Smooth muscle cell (in vitro differentiated cells): ENCODE measurements around the gene ZNF646. TPM values are rescaled to one million over a fixed set of nuclear protein-coding genes. Genes with fewer than 3 reads are reported as not detected.
"Not testable (repeated sequence)": the region's sequence is repeated elsewhere in the genome, so short reads cannot be mapped to it uniquely, and the experiment has no call there.

Source experiments
- DNase-seq: peaks from one replicate; lab custom pipeline; 2025; ENCODE audit not compliant: unreplicated experiment; lab: John Stamatoyannopoulos, UW
- H2AFZ ChIP-seq: fragments of 200-600 bp; sonication (generic); 2 replicates; pipeline ENCODE4 v1.6.0; 2016; ENCODE audit warnings: antibody characterized with exemption, low read depth, mild to moderate bottlenecking
- H3F3A ChIP-seq: fragments of 200-600 bp; sonication (generic); 2 replicates; pipeline ENCODE4 v1.6.0; 2017; ENCODE audit warnings: antibody characterized with exemption, low read depth
- H3K27ac ChIP-seq: fragments of 200-600 bp; sonication (generic); 2 replicates; pipeline ENCODE4 v1.5.1; 2016; ENCODE audit warnings: low read depth, mild to moderate bottlenecking
- H3K27me3 ChIP-seq: fragments of 200-600 bp; sonication (generic); 2 replicates; pipeline ENCODE4 v1.6.1; 2016; ENCODE audit warnings: low read depth, mild to moderate bottlenecking
- H3K36me3 ChIP-seq: fragments of 200-600 bp; sonication (generic); 2 replicates; pipeline ENCODE4 v1.5.1; 2016; ENCODE audit warnings: low read depth
- H3K4me1 ChIP-seq: fragments of 200-600 bp; sonication (generic); 2 replicates; pipeline ENCODE4 v1.5.1; 2016; ENCODE audit warnings: low read depth
- H3K4me2 ChIP-seq: fragments of 200-600 bp; sonication (generic); 2 replicates; pipeline ENCODE4 v1.6.0; 2016; ENCODE audit warnings: mild to moderate bottlenecking
- H3K4me3 ChIP-seq: fragments of 200-600 bp; sonication (generic); 2 replicates; pipeline ENCODE4 v1.5.1; 2016; ENCODE audit warnings: mild to moderate bottlenecking
- H3K79me2 ChIP-seq: fragments of 200-600 bp; sonication (generic); 2 replicates; pipeline ENCODE4 v1.6.0; 2016; ENCODE audit warnings: low read depth, mild to moderate bottlenecking
- H3K9ac ChIP-seq: fragments of 200-600 bp; sonication (generic); 2 replicates; pipeline ENCODE4 v1.6.0; 2016; ENCODE audit warnings: low read depth
- H3K9me3 ChIP-seq: fragments of 200-600 bp; sonication (generic); replicated peaks from 2 replicates; pipeline ENCODE4 v1.5.1; 2016; ENCODE audit warnings: low read depth
- H4K20me1 ChIP-seq: fragments of 200-600 bp; sonication (generic); 2 replicates; pipeline ENCODE4 v1.6.0; 2016; ENCODE audit warnings: low read depth
- CTCF ChIP-seq: fragments of 200-600 bp; sonication (generic); IDR thresholded peaks from 2 replicates; pipeline ENCODE4 v1.5.1; 2017; ENCODE audit warnings: borderline replicate concordance, mild to moderate bottlenecking, antibody characterized with exemption; ENCODE audit not compliant: insufficient read depth, poor library complexity, severe bottlenecking
- WGBS: methylation state at CpG from one replicate; pipeline ENCODE4 v1.1.7; 2016; ENCODE audit warnings: low lambda C conversion rate; 5-methylcytosine and 5-hydroxymethylcytosine counted together
- polyA plus RNA-seq: library from polyadenylated mRNA; unstranded; fragments of >200 nt; fragmentation: Nextera tagmentation; extraction: Ambion mirVana; gene quantifications from 2 replicates; pipeline ENCODE4 v1.2.1, GENCODE V29; 2016
- total RNA-seq: library from RNA; depleted of rRNA; stranded (reverse); fragments of >200 nt; gene quantifications from 2 replicates; pipeline ENCODE4 v1.2.3, GENCODE V29; 2014

Gene ZNF646
- total and polyA plus RNA-seq, 2 experiments from 2014 or later: 5.7 to 7.3 TPM

GRCh38 chr16:31094424-31095120, 20.4 kb downstream of the ZNF646 start, which contains the start of gene VKORC1:
Gene VKORC1, minus strand, starts transcription at chr16:31094797. Its CDS starts 68 bp downstream, at chr16:31094729.
- peak; percentile 71 for DNase-seq
- Histone ChIP-seq H3K4me1 (no peaks in the 10 kb centered on the region), H3K27ac (peak within 1 kb of the TSS; percentile 62), H3K27me3 (no peaks in the 10 kb centered on the region), H3K9ac (peak within 1 kb of the TSS; percentile 78), H3F3A (no peaks in the 10 kb centered on the region), H4K20me1 (peaks cover 34% of the 10 kb centered on the region), H2AFZ (peak within 1 kb of the TSS; percentile 45), H3K9me3 (no peaks in the 10 kb centered on the region), H3K79me2 (peaks cover 30% of the 10 kb centered on the region), H3K4me2 (peak within 1 kb of the TSS; percentile 98), H3K4me3 (peak within 1 kb of the TSS; percentile 87), H3K36me3 (no peaks in the 10 kb centered on the region)
- under 1% methylated on average over 67 of the region's 69 CpGs for WGBS
- TF ChIP-seq CTCF: no peak

- no peak overlapping the region for H2AFZ ChIP-seq
- no peaks in the 10 kb centered on the region for H3K36me3 ChIP-seq
- H3K27ac ChIP-seq: no peak overlapping the region
- no peak overlapping the region for H3K9ac ChIP-seq
- no peaks in the 10 kb centered on the region for H3K27me3 ChIP-seq
- H3K4me2 ChIP-seq: no peak overlapping the region
- WGBS: 57% methylated on average over 4 of the region's 4 CpGs
- no peaks in the 10 kb centered on the region for H3K9me3 ChIP-seq
- no peaks in the 10 kb centered on the region for H3F3A ChIP-seq
- no peaks in the 10 kb centered on the region for H4K20me1 ChIP-seq
- H3K79me2 ChIP-seq: no peaks in the 10 kb centered on the region
- H3K4me1 ChIP-seq: no peaks in the 10 kb centered on the region
- H3K4me3 ChIP-seq: no peak overlapping the region
- no peak for TF ChIP-seq CTCF
- no peak for DNase-seq
Measured at GRCh38 chr16:31099860-31100638, 25.8 kb downstream of the ZNF646 start.

GRCh38 chr16:31100876-31101641, 26.8 kb downstream of the ZNF646 start:
- not testable (repeated sequence) for H3K4me1 ChIP-seq, H3K79me2 ChIP-seq, H2AFZ ChIP-seq, H3K4me2 ChIP-seq, H4K20me1 ChIP-seq, DNase-seq, H3K9ac ChIP-seq, H3K36me3 ChIP-seq, H3K4me3 ChIP-seq, H3K27ac ChIP-seq, H3F3A ChIP-seq, H3K9me3 ChIP-seq, H3K27me3 ChIP-seq
- whole genome bisulfite sequencing: 85% methylated on average over 13 of the region's 13 CpGs

- no peaks in the 10 kb centered on the region for H3K27me3 ChIP-seq
- H3K4me2 ChIP-seq: peak overlapping the region; percentile 69
- TF ChIP-seq CTCF: peak; percentile 63
- 32% methylated on average over 33 of the region's 33 CpGs for WGBS
- peaks cover 4% of the 10 kb centered on the region for H3K4me1 ChIP-seq
- no peaks in the 10 kb centered on the region for H3K36me3 ChIP-seq
- DNase-seq: peak; percentile 40
- H3K27ac ChIP-seq: no peak overlapping the region
- H2AFZ ChIP-seq: peak overlapping the region; percentile 37
- H3F3A ChIP-seq: no peaks in the 10 kb centered on the region
- no peaks in the 10 kb centered on the region for H3K9me3 ChIP-seq
- H3K4me3 ChIP-seq: no peak overlapping the region
- no peak overlapping the region for H3K9ac ChIP-seq
- H4K20me1 ChIP-seq: no peaks in the 10 kb centered on the region
- peaks cover 15% of the 10 kb centered on the region for H3K79me2 ChIP-seq
Measured at GRCh38 chr16:31105677-31106213, 31.5 kb downstream of the ZNF646 start.
